ENCODE measurements around the gene THUMPD2.

DNA sequence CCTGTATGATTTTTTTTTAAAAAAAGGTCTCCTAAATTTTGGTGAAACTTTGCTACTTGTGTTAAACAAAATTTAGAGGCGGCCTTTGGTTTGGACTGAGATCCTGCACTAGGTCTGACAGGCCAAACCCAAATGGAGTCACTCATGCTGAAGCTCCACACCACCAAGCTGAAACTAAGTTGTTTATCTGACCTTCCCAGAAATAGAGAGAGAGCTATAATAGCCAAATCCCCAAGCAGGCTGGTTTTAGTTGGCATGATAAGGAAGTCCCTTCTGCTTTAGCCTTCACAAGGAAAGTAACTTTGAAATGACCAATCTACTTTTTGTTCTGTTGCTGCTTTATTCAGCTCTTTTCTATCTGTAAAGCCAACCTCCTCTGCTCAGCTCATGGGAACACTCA is 17.1 kb upstream of the THUMPD2 start:
- TF ChIP-seq SUZ12 (IDR thresholded peaks at IDR 0.05; ENCODE audit: extremely low read depth, insufficient read depth, insufficient read length) (no peak), ZNF274 (IDR thresholded peaks at IDR 0.05; ENCODE audit: low read depth, low read length) (no peak), YY1 (IDR thresholded peaks at IDR 0.05; ENCODE audit: insufficient read depth, insufficient read length) (no peak)
